ENCODE data around the gene NPLOC4. TPM values are rescaled to one million over a fixed set of nuclear protein-coding genes. Genes with fewer than 3 reads are reported as not detected.
"Not testable (repeated sequence)": the region's sequence is repeated elsewhere in the genome, so short reads cannot be mapped to it uniquely, and the experiment has no call there.

NPLOC4 gene
- total RNA-seq, 2 donors from 2014 or later = 69.3 to 70.4 TPM

GRCh38 chr17:81589612-81590011, 47.3 kb downstream of the NPLOC4 start:
- no peak overlapping the region for H3K4me3 ChIP-seq
- H3K27ac ChIP-seq = no peak overlapping the region
- TF ChIP-seq CTCF (IDR thresholded peaks at IDR 0.05) = no peak
- no peaks in the 10 kb centered on the region for H3K27me3 ChIP-seq
- peaks cover 92% of the 10 kb centered on the region for H3K36me3 ChIP-seq
- DNase-seq (ENCODE audit: low spot score) = no peak
- H3K9me3 ChIP-seq = no peaks in the 10 kb centered on the region
- H3K4me1 ChIP-seq = peaks cover 0 to 3% of the 10 kb centered on the region in 2 donors

GRCh38 chr17:81586096-81586495, 50.8 kb downstream of the NPLOC4 start:
- no peaks in the 10 kb centered on the region for H3K4me1 ChIP-seq
- TF ChIP-seq CTCF (IDR thresholded peaks at IDR 0.05) = no peak
- H3K4me3 ChIP-seq = no peak overlapping the region
- H3K27ac ChIP-seq = no peak overlapping the region
- DNase-seq (ENCODE audit: low spot score) = no peak
- H3K9me3 ChIP-seq = no peaks in the 10 kb centered on the region
- no peaks in the 10 kb centered on the region for H3K27me3 ChIP-seq
- peaks cover 78% of the 10 kb centered on the region for H3K36me3 ChIP-seq

GRCh38 chr17:81584771-81585170, 52.1 kb downstream of the NPLOC4 start:
- not testable (repeated sequence) for H3K4me3 ChIP-seq; H3K9me3 ChIP-seq; H3K27ac ChIP-seq; H3K27me3 ChIP-seq; DNase-seq (ENCODE audit: low spot score)
- Histone ChIP-seq H3K36me3 (peaks cover 64% of the 10 kb centered on the region), H3K4me1 (peaks cover 0 to 11% of the 10 kb centered on the region in 2 donors)

- H3K36me3 ChIP-seq = peaks cover 58% of the 10 kb centered on the region
Measured at GRCh38 chr17:81583589-81584342, 53.1 kb downstream of the NPLOC4 start.

GRCh38 chr17:81582749-81583148, 54.2 kb downstream of the NPLOC4 start:
- no peak overlapping the region for H3K4me3 ChIP-seq
- DNase-seq (ENCODE audit: low spot score) = no peak
- peaks cover 0 to 24% of the 10 kb centered on the region in 2 donors for H3K4me1 ChIP-seq
- peaks cover 50% of the 10 kb centered on the region for H3K36me3 ChIP-seq
- no peak for TF ChIP-seq CTCF (IDR thresholded peaks at IDR 0.05)
- no peaks in the 10 kb centered on the region for H3K9me3 ChIP-seq
- no peak overlapping the region for H3K27ac ChIP-seq
- no peaks in the 10 kb centered on the region for H3K27me3 ChIP-seq

More at GRCh38 chr17:81583589-81584342, 53.1 kb downstream of the NPLOC4 start:
- Histone ChIP-seq H3K4me3 (no peak overlapping the region), H3K27me3 (no peaks in the 10 kb centered on the region), H3K27ac (no peak overlapping the region), H3K4me1 (peaks cover 0 to 15% of the 10 kb centered on the region in 2 donors), H3K9me3 (no peaks in the 10 kb centered on the region)
- DNase-seq (ENCODE audit: low spot score) = no peak
- no peak for TF ChIP-seq CTCF (IDR thresholded peaks at IDR 0.05)

GRCh38 chr17:81582341-81582740, 54.6 kb downstream of the NPLOC4 start:
- Histone ChIP-seq H3K9me3 (no peaks in the 10 kb centered on the region), H3K27me3 (no peaks in the 10 kb centered on the region), H3K27ac (no peak overlapping the region), H3K4me3 (no peak overlapping the region), H3K4me1 (peaks cover 0 to 28% of the 10 kb centered on the region in 2 donors), H3K36me3 (peaks cover 48% of the 10 kb centered on the region)
- no peak for TF ChIP-seq CTCF (IDR thresholded peaks at IDR 0.05)
- DNase-seq (ENCODE audit: low spot score) = no peak

Data from right atrium auricular region (tissue), 2 donors.